Measurements from ENCODE around the gene ST3GAL2. TPM values are rescaled to one million over a fixed set of nuclear protein-coding genes. Genes with fewer than 3 reads are reported as not detected.
A peak's percentile ranks its signal among the peaks of the same experiment; 100 is the strongest.

ST3GAL2 gene
- total and polyA plus RNA-seq, 9 of the 15 experiments (the other 6 are each of a cell fraction or from before 2014, with no cell fraction given): 1.5 to 108 (median 34.3) TPM

DNA sequence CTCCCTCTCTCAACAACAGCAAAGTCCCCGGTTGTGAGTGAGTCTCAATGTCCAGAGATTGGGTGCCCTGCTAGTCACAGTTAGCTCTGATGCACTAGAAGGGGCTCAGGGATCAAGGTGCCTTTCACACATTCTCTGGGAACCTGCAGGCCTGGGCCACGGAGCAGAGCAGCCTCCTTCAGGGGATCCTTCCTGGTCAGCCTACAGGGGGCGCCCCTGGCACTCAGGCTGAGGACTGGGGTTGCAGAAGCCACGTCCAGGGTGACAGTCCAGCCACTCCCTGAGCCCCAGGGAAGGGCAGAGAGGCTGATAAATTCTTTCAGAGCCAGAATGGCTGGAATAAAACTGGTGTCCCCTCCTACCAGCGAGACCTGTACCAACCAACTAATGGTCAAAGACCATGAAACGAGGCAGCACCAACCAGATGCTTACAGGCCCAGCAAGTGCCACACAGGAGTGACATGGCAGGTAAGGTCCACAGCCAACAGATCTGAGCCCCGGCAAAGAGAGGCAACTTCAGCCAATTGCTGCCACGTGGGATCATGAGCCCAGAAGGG is 43.5 kb downstream of the ST3GAL2 start (continued):
- TF ChIP-seq PHF8 (IDR thresholded peaks at IDR 0.05; ENCODE audit: borderline replicate concordance, low read length) (no peak), NCOA1 (IDR thresholded peaks at IDR 0.05; ENCODE audit: low read depth) (no peak), SMAD1 (IDR thresholded peaks at IDR 0.05; ENCODE audit: low read depth, low read length, partially characterized antibody) (no peak), POLR2G (IDR thresholded peaks at IDR 0.05; ENCODE audit: low read depth, low read length) (peak; percentile 12; the same call in 1 of the 2 replicates), FOXA1 (IDR thresholded peaks at IDR 0.05; ENCODE audit: borderline replicate concordance) (no peak), TBL1XR1 (IDR thresholded peaks at IDR 0.05; ENCODE audit: low read length in 2 of 2) (no peak)
- TF ChIP-seq, protein P1, sequence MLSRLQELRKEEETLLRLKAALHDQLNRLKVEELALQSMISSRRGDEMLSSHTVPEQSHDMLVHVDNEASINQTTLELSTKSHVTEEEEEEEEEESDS (CRISPR knock-in tag; IDR thresholded peaks at IDR 0.05): no peak
- TF ChIP-seq, protein P2, sequence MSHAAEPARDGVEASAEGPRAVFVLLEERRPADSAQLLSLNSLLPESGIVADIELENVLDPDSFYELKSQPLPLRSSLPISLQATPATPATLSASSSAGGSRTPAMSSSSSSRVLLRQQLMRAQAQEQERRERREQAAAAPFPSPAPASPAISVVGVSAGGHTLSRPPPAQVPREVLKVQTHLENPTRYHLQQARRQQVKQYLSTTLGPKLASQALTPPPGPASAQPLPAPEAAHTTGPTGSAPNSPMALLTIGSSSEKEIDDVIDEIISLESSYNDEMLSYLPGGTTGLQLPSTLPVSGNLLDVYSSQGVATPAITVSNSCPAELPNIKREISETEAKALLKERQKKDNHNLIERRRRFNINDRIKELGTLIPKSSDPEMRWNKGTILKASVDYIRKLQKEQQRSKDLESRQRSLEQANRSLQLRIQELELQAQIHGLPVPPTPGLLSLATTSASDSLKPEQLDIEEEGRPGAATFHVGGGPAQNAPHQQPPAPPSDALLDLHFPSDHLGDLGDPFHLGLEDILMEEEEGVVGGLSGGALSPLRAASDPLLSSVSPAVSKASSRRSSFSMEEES (CRISPR knock-in tag; IDR thresholded peaks at IDR 0.05): no peak
- TF ChIP-seq, protein P3, sequence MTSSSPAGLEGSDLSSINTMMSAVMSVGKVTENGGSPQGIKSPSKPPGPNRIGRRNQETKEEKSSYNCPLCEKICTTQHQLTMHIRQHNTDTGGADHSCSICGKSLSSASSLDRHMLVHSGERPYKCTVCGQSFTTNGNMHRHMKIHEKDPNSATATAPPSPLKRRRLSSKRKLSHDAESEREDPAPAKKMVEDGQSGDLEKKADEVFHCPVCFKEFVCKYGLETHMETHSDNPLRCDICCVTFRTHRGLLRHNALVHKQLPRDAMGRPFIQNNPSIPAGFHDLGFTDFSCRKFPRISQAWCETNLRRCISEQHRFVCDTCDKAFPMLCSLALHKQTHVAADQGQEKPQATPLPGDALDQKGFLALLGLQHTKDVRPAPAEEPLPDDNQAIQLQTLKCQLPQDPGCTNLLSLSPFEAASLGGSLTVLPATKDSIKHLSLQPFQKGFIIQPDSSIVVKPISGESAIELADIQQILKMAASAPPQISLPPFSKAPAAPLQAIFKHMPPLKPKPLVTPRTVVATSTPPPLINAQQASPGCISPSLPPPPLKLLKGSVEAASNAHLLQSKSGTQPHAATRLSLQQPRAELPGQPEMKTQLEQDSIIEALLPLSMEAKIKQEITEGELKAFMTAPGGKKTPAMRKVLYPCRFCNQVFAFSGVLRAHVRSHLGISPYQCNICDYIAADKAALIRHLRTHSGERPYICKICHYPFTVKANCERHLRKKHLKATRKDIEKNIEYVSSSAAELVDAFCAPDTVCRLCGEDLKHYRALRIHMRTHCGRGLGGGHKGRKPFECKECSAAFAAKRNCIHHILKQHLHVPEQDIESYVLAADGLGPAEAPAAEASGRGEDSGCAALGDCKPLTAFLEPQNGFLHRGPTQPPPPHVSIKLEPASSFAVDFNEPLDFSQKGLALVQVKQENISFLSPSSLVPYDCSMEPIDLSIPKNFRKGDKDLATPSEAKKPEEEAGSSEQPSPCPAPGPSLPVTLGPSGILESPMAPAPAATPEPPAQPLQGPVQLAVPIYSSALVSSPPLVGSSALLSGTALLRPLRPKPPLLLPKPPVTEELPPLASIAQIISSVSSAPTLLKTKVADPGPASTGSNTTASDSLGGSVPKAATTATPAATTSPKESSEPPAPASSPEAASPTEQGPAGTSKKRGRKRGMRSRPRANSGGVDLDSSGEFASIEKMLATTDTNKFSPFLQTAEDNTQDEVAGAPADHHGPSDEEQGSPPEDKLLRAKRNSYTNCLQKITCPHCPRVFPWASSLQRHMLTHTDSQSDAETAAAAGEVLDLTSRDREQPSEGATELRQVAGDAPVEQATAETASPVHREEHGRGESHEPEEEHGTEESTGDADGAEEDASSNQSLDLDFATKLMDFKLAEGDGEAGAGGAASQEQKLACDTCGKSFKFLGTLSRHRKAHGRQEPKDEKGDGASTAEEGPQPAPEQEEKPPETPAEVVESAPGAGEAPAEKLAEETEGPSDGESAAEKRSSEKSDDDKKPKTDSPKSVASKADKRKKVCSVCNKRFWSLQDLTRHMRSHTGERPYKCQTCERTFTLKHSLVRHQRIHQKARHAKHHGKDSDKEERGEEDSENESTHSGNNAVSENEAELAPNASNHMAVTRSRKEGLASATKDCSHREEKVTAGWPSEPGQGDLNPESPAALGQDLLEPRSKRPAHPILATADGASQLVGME (CRISPR knock-in tag; IDR thresholded peaks at IDR 0.05): no peak
- TF ChIP-seq, protein P4, sequence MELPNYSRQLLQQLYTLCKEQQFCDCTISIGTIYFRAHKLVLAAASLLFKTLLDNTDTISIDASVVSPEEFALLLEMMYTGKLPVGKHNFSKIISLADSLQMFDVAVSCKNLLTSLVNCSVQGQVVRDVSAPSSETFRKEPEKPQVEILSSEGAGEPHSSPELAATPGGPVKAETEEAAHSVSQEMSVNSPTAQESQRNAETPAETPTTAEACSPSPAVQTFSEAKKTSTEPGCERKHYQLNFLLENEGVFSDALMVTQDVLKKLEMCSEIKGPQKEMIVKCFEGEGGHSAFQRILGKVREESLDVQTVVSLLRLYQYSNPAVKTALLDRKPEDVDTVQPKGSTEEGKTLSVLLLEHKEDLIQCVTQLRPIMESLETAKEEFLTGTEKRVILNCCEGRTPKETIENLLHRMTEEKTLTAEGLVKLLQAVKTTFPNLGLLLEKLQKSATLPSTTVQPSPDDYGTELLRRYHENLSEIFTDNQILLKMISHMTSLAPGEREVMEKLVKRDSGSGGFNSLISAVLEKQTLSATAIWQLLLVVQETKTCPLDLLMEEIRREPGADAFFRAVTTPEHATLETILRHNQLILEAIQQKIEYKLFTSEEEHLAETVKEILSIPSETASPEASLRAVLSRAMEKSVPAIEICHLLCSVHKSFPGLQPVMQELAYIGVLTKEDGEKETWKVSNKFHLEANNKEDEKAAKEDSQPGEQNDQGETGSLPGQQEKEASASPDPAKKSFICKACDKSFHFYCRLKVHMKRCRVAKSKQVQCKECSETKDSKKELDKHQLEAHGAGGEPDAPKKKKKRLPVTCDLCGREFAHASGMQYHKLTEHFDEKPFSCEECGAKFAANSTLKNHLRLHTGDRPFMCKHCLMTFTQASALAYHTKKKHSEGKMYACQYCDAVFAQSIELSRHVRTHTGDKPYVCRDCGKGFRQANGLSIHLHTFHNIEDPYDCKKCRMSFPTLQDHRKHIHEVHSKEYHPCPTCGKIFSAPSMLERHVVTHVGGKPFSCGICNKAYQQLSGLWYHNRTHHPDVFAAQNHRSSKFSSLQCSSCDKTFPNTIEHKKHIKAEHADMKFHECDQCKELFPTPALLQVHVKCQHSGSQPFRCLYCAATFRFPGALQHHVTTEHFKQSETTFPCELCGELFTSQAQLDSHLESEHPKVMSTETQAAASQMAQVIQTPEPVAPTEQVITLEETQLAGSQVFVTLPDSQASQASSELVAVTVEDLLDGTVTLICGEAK (IDR thresholded peaks at IDR 0.05): no peak
- TF ChIP-seq, protein P4 (CRISPR knock-in tag; IDR thresholded peaks at IDR 0.05): no peak

Measured in K562 (cell line).